GM10266 (cell line): Measurements from ENCODE around the gene ACTMAP.

Source experiments
- DNase-seq: peaks from one replicate; pipeline ENCODE4 v3.0.0; 2012; ENCODE audit errors: extremely low spot score
- CTCF ChIP-seq: IDR thresholded peaks from 2 replicates; pipeline ENCODE4 v1.5.1; 2012; ENCODE audit warnings: mild to moderate bottlenecking, low read depth; ENCODE audit not compliant: control insufficient read depth, insufficient read depth; ENCODE audit errors: missing control alignments

The ACTMAP gene

GRCh38 chr19:40721936-40722661 lies 28.2 kb downstream of the ACTMAP start:
- no peak for DNase-seq

GRCh38 chr19:40721140-40721486 lies 29.2 kb downstream of the ACTMAP start:
- no peak for TF ChIP-seq CTCF
- DNase-seq: no peak

More at GRCh38 chr19:40721936-40722661, 28.2 kb downstream of the ACTMAP start:
- no peak for TF ChIP-seq CTCF

GRCh38 chr19:40719414-40719894 lies 30.8 kb downstream of the ACTMAP start:
- no peak for TF ChIP-seq CTCF
- DNase-seq: no peak

GRCh38 chr19:40718774-40719391 lies 31.4 kb downstream of the ACTMAP start:
- no peak for TF ChIP-seq CTCF
- DNase-seq: peak; percentile 50

GRCh38 chr19:40717880-40718773 lies 32.1 kb downstream of the ACTMAP start:
- no peak for TF ChIP-seq CTCF
- no peak for DNase-seq

GRCh38 chr19:40717325-40717879 lies 32.9 kb downstream of the ACTMAP start:
- no peak for TF ChIP-seq CTCF
- no peak for DNase-seq
